Esophagus squamous epithelium (tissue), 5 donors: ENCODE results near the gene PRKCA. TPM values are rescaled to one million over a fixed set of nuclear protein-coding genes. Genes with fewer than 3 reads are reported as not detected.
"Not testable (repeated sequence)": the region's sequence is repeated elsewhere in the genome, so short reads cannot be mapped to it uniquely, and the experiment has no call there.

Source experiments
- DNase-seq: peaks from one replicate; lab custom pipeline; 2025; lab: John Stamatoyannopoulos, UW
- H3K27ac ChIP-seq, 4 donors: fragments of 200-600 bp; sonication (generic); one replicate each; pipeline ENCODE4 v1.5.1; 2016 to 2019; ENCODE audit warnings: mild to moderate bottlenecking in 1 of 4
- H3K27me3 ChIP-seq, 4 donors: fragments of 200-600 bp; sonication (generic); 1 replicate in 3 of 4; 2 replicates in 1 of 4; pipeline versions ENCODE4 v1.5.1 to v1.6.0; 2017 to 2021; ENCODE audit warnings: antibody characterized with exemption in 1 of 4
- H3K36me3 ChIP-seq, 3 donors: fragments of 200-600 bp; sonication (generic); one replicate each; pipeline ENCODE4 v1.5.1; 2016 to 2019
- H3K4me1 ChIP-seq, 3 donors: fragments of 200-600 bp; sonication (generic); one replicate each; pipeline ENCODE4 v1.5.1; 2017 to 2019
- H3K4me3 ChIP-seq, 4 donors: fragments of 200-600 bp; sonication (generic); 1 replicate in 3 of 4; 2 replicates in 1 of 4; pipeline ENCODE4 v1.5.1; 2016 to 2019; ENCODE audit warnings: mild to moderate bottlenecking in 2 of 4, moderate library complexity in 1 of 4
- H3K9me3 ChIP-seq, 3 donors: fragments of 200-600 bp; sonication (generic); one replicate each; pipeline ENCODE4 v1.5.1; 2016 to 2019
- POLR2A ChIP-seq, 4 donors: fragments of 450-650 bp; IDR thresholded peaks; one replicate each; pipeline ENCODE4 v1.6.1; 2017; ENCODE audit warnings: antibody characterized with exemption in 4 of 4, mild to moderate bottlenecking in 4 of 4, moderate library complexity in 3 of 4
- WGBS, 2 donors: methylation state at CpG; one replicate each; pipeline ENCODE4 v1.1.5; 2018; 5-methylcytosine and 5-hydroxymethylcytosine counted together
- intact Hi-C: fragments of 100-400 bp; cut with DNase I; formaldehyde crosslinking; loops from one replicate; pipeline ENCODE4 v1.15.0; 2022
- total RNA-seq, 4 donors: library from RNA; depleted of rRNA; stranded (reverse); fragments of >200 nt; gene quantifications; one replicate each; pipeline ENCODE4 v1.1.0, GENCODE V29; 2016
- TF ChIP-seq, protein P1 (sequence below), 6 experiments: fragments of 450-650 bp in 4 of 6; fragments of 200-600 bp in 2 of 6; sonication (generic) in 2 of 6; IDR thresholded peaks; one replicate each; pipeline ENCODE4 v1.5.1; 2016 to 2019; ENCODE audit warnings: antibody characterized with exemption in 6 of 6, mild to moderate bottlenecking in 4 of 6, moderate library complexity in 4 of 6
- donor health status: DM: yes; HTN: yes; CAD: no.

Gene PRKCA
- total RNA-seq, 4 donors from 2014 or later, result 2.4 to 9.2 (median 4.2) TPM

GRCh38 chr17:66355510-66355909 lies 53.1 kb downstream of the PRKCA start:
- Histone ChIP-seq H3K27ac (no peak overlapping the region), H3K9me3 (no peaks in the 10 kb centered on the region), H3K4me3 (no peak overlapping the region), H3K4me1 (peaks cover 0 to 8% (median 0%) of the 10 kb centered on the region in 3 donors), H3K36me3 (no peaks in the 10 kb centered on the region), H3K27me3 (peaks cover 0 to 5% (median 0%) of the 10 kb centered on the region in 4 donors)
- DNase-seq, result no peak
- WGBS, 2 donors, result 66 to 81% methylated on average over 2 of the region's 2 CpGs
- intact Hi-C loops, result no loop called here
- no peak for TF ChIP-seq POLR2A (IDR thresholded peaks at IDR 0.05)
- TF ChIP-seq, protein P1, sequence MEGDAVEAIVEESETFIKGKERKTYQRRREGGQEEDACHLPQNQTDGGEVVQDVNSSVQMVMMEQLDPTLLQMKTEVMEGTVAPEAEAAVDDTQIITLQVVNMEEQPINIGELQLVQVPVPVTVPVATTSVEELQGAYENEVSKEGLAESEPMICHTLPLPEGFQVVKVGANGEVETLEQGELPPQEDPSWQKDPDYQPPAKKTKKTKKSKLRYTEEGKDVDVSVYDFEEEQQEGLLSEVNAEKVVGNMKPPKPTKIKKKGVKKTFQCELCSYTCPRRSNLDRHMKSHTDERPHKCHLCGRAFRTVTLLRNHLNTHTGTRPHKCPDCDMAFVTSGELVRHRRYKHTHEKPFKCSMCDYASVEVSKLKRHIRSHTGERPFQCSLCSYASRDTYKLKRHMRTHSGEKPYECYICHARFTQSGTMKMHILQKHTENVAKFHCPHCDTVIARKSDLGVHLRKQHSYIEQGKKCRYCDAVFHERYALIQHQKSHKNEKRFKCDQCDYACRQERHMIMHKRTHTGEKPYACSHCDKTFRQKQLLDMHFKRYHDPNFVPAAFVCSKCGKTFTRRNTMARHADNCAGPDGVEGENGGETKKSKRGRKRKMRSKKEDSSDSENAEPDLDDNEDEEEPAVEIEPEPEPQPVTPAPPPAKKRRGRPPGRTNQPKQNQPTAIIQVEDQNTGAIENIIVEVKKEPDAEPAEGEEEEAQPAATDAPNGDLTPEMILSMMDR (IDR thresholded peaks at IDR 0.05), result no peak

- intact Hi-C loops, result no loop called here
- TF ChIP-seq, protein P1 (IDR thresholded peaks at IDR 0.05), result no peak
- WGBS, 2 donors, result 94% methylated on average over 2 of the region's 2 CpGs; no CpG with 5 or more reads in 1 of the 2 donors
Observed at GRCh38 chr17:66357037-66357436, 54.6 kb downstream of the PRKCA start.

DNA sequence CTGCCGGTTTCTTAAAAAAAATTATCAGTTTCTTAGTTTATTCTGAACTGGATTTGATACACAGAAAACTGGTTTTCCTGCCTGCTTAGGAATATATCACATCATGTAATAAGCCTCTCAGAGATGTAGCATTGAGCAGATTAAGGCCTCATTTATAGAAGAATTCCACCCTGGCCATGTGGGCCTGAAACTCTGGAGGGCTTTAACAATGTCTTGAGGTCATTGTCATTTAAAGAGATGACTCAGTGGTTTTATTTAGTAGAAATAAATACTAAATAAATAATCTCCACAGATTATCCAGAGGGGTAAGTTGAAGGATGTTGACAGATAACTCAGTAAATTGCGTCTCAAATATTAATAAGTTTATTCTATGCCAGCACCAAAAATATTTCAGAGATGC lies 56.9 kb downstream of the PRKCA start:
- no peaks in the 10 kb centered on the region for H3K36me3 ChIP-seq
- DNase-seq, result no peak
- H3K9me3 ChIP-seq, result no peaks in the 10 kb centered on the region
- TF ChIP-seq, protein P1 (IDR thresholded peaks at IDR 0.05), result no peak
- no peak for TF ChIP-seq POLR2A (IDR thresholded peaks at IDR 0.05)
- 71% methylated on average over 2 of the region's 2 CpGs for WGBS, 2 donors
- no peak overlapping the region for H3K4me3 ChIP-seq
- peaks cover 0 to 8% (median 0%) of the 10 kb centered on the region in 4 donors for H3K27me3 ChIP-seq
- no peaks in the 10 kb centered on the region for H3K4me1 ChIP-seq
- intact Hi-C loops, result no loop called here
- H3K27ac ChIP-seq, result no peak overlapping the region

More at GRCh38 chr17:66357037-66357436, 54.6 kb downstream of the PRKCA start:
- no peaks in the 10 kb centered on the region for H3K4me1 ChIP-seq
- no peak overlapping the region for H3K4me3 ChIP-seq
- no peak overlapping the region for H3K27ac ChIP-seq
- no peak for DNase-seq
- no peaks in the 10 kb centered on the region for H3K36me3 ChIP-seq
- peaks cover 0 to 5% (median 0%) of the 10 kb centered on the region in 4 donors for H3K27me3 ChIP-seq
- no peaks in the 10 kb centered on the region for H3K9me3 ChIP-seq

DNA sequence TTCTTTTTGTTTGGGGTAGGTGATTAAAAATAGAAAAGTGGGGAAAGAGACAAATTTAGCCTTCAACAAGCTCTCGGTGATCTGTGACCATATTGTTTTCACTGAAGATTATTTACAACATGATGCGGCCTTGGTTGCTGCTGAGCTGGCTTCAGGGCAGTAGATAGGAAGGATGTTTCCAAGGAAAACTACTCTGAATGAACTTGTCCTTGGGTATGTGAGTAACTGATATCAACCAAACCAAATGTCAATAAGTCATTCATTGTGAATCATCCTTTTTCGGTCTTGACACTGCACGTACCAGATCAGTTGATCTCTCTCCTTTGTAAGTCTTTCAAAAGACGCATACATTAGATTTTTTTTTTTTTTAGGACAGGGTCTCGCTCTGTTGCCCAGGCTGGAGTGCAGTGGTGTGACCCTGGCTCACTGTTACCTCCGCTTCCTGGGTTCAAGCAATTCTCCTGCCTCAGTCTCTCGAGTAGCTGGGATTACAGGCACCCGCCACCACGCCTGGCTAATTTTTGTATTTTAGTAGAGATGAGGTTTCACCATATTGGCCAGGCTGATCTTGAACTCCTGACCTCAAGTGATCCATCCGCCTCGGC lies 58.6 kb downstream of the PRKCA start:
- H3K4me1 ChIP-seq, result peaks cover 0 to 14% (median 0%) of the 10 kb centered on the region in 3 donors
- intact Hi-C loops, H3K36me3 ChIP-seq, H3K4me3 ChIP-seq, DNase-seq, H3K27me3 ChIP-seq, H3K27ac ChIP-seq, H3K9me3 ChIP-seq: not testable (repeated sequence)
- WGBS, 2 donors, result 74 to 86% methylated on average over 12 of the region's 12 CpGs

- no peak overlapping the region for H3K4me3 ChIP-seq
- no peaks in the 10 kb centered on the region for H3K36me3 ChIP-seq
- DNase-seq, result no peak
- no peak for TF ChIP-seq POLR2A (IDR thresholded peaks at IDR 0.05)
- no peaks in the 10 kb centered on the region for H3K9me3 ChIP-seq
- intact Hi-C loops, result no loop called here
- peaks cover 0 to 11% (median 0%) of the 10 kb centered on the region in 4 donors for H3K27me3 ChIP-seq
- H3K4me1 ChIP-seq, result peaks cover 0 to 14% (median 0%) of the 10 kb centered on the region in 3 donors
- 88 to 90% methylated on average over 10 of the region's 10 CpGs for WGBS, 2 donors
- H3K27ac ChIP-seq, result no peak overlapping the region
Observed at GRCh38 chr17:66364508-66364907, 62.1 kb downstream of the PRKCA start.

DNA sequence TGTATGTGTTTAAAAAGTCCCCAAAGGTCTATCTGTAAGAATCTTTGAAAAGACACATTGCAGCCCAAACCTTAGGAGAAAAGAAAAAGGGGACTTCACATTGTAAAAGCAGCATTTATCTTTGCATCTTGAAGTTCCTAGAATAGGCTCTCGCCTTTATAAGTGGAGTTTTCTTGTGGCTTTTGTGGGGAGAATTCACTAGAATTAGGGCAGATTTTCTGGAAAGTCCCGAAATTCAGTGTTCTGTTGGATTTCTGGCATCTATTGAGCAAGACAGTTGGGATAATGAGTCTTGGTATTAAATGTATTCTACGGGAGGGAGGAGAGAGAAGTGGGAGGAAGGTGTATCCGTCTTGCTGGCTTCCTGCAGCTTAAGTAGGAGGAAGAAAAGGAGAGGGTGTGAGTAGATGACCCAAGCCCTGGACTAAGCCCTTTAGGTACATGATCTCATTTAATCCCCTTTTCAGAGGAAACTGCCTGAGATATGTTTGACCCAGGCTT lies 62.6 kb downstream of the PRKCA start:
- TF ChIP-seq, protein P1 (IDR thresholded peaks at IDR 0.05), result no peak
- TF ChIP-seq POLR2A (IDR thresholded peaks at IDR 0.05), result no peak
- H3K4me3 ChIP-seq, result no peak overlapping the region
- DNase-seq, result no peak
- intact Hi-C loops, result no loop called here
- no peaks in the 10 kb centered on the region for H3K9me3 ChIP-seq
- 25 to 41% methylated on average over 3 to 4 of the region's 4 CpGs for WGBS, 2 donors
- H3K27me3 ChIP-seq, result peaks cover 0 to 11% (median 0%) of the 10 kb centered on the region in 4 donors
- no peaks in the 10 kb centered on the region for H3K36me3 ChIP-seq
- H3K4me1 ChIP-seq, result peaks cover 0 to 14% (median 0%) of the 10 kb centered on the region in 3 donors
- no peak overlapping the region for H3K27ac ChIP-seq
